Upper lobe of left lung (tissue), 4 donors: ENCODE measurements around the gene ACR.

Source experiments
- CTCF ChIP-seq, 6 experiments: fragments of 450-650 bp in 4 of 6; fragments of 200-600 bp in 2 of 6; sonication (generic) in 2 of 6; IDR thresholded peaks; one replicate each; pipeline ENCODE4 v1.5.1; 2016 to 2019; ENCODE audit warnings: antibody characterized with exemption in 6 of 6
- POLR2A ChIP-seq, 4 donors: fragments of 450-650 bp; IDR thresholded peaks; one replicate each; pipeline ENCODE4 v1.5.1; 2016 to 2017; ENCODE audit warnings: antibody characterized with exemption in 4 of 4, mild to moderate bottlenecking in 2 of 4
- POLR2AphosphoS5 ChIP-seq, 2 donors: sonication (generic); formaldehyde crosslinking; IDR thresholded peaks; one replicate each; pipeline ENCODE4 v1.5.1; 2017; ENCODE audit warnings: antibody characterized with exemption in 2 of 2

- TF ChIP-seq CTCF (IDR thresholded peaks at IDR 0.05) (no peak), POLR2A (IDR thresholded peaks at IDR 0.05) (no peak), POLR2AphosphoS5 (IDR thresholded peaks at IDR 0.05) (no peak)
These were observed 35.7 kb upstream of the ACR start for GRCh38 chr22:50702261-50702671.
